K562 (cell line): Measurements from ENCODE around the gene GPR21.

Experiments used
- ATF4 ChIP-seq: fragments of 450-650 bp; formaldehyde crosslinking; IDR thresholded peaks from 2 replicates; pipeline ENCODE4 v1.4.0; 2022; ENCODE audit warnings: mild to moderate bottlenecking, moderate library complexity
- E2F6 ChIP-seq, 2 experiments: IDR thresholded peaks; 2 replicates each; pipeline ENCODE4 v1.6.1; 2011; ENCODE audit warnings: borderline replicate concordance in 1 of 2, control low read depth in 1 of 2, low read depth in 1 of 2, low read length in 1 of 2, mild to moderate bottlenecking in 1 of 2, mixed read lengths in 1 of 2, moderate library complexity in 1 of 2; ENCODE audit not compliant: insufficient read depth in 1 of 2, insufficient read length in 1 of 2, poor library complexity in 1 of 2, severe bottlenecking in 1 of 2; ENCODE audit errors: extremely low read depth in 1 of 2
- ELF4 ChIP-seq: fragments of 450-650 bp; formaldehyde crosslinking; IDR thresholded peaks from 2 replicates; pipeline ENCODE4 v1.4.0; 2022; ENCODE audit warnings: missing genetic modification characterization
- EP300 ChIP-seq: IDR thresholded peaks from 2 replicates; pipeline ENCODE4 v1.6.1; 2012; ENCODE audit warnings: low read length, improper control_type of control experiment
- MAFF ChIP-seq: IDR thresholded peaks from 2 replicates; pipeline ENCODE4 v1.6.1; 2012; ENCODE audit warnings: low read length, improper control_type of control experiment
- NFRKB ChIP-seq: fragments of 450-650 bp; IDR thresholded peaks from 2 replicates; pipeline ENCODE4 v1.6.1; 2016; ENCODE audit warnings: low read depth
- PATZ1 ChIP-seq: fragments of 250-450 bp; sonication (Bioruptor Pico); IDR thresholded peaks from 2 replicates; pipeline ENCODE4 v1.5.0; 2020; ENCODE audit warnings: mild to moderate bottlenecking, borderline replicate concordance
- POLR2AphosphoS2 ChIP-seq: IDR thresholded peaks from 2 replicates; pipeline ENCODE4 v1.6.1; 2012; ENCODE audit warnings: low read length, improper control_type of control experiment
- RNF219 ChIP-seq: fragments of 250-450 bp; sonication (Bioruptor Pico); IDR thresholded peaks from 2 replicates; pipeline ENCODE4 v1.5.0; 2022; ENCODE audit warnings: mild to moderate bottlenecking
- SAP30 ChIP-seq: fragments of 200-600 bp; sonication (generic); IDR thresholded peaks from 2 replicates; pipeline ENCODE4 v1.6.1; 2012; ENCODE audit warnings: borderline replicate concordance, low read depth, mild to moderate bottlenecking, moderate library complexity, low read length, control low read depth, inconsistent platforms; ENCODE audit not compliant: insufficient read depth, poor library complexity, severe bottlenecking
- SMARCA4 ChIP-seq: fragments of 450-650 bp; IDR thresholded peaks from 2 replicates; pipeline ENCODE4 v1.6.1; 2016
- ZNF12 ChIP-seq: sonication (generic); formaldehyde crosslinking; IDR thresholded peaks from 2 replicates; pipeline ENCODE4 v1.4.0; 2020; ENCODE audit warnings: mild to moderate bottlenecking, missing genetic modification reagents

- TF ChIP-seq NFRKB (no peak), E2F6 (IDR thresholded peaks at IDR 0.05; ENCODE audit: borderline replicate concordance in 1 of 2, extremely low read depth in 1 of 2, insufficient read depth in 1 of 2, insufficient read length in 1 of 2, low read depth in 1 of 2, low read length in 1 of 2, poor library complexity in 1 of 2, severe bottlenecking in 1 of 2) (no peak), RNF219 (CRISPR knock-in tag) (no peak), SMARCA4 (no peak), POLR2AphosphoS2 (no peak), SAP30 (no peak), MAFF (no peak), PATZ1 (CRISPR knock-in tag) (no peak), ELF4 (CRISPR knock-in tag) (no peak), EP300 (no peak), ATF4 (CRISPR knock-in tag) (no peak), ZNF12 (CRISPR knock-in tag) (no peak)
Observed at GRCh38 chr9:123034881-123035510, 1.5 kb downstream of the GPR21 start.
